ENCODE data around the gene TAGLN2.

GRCh38 chr1:159937054-159937750 is 11.9 kb upstream of the TAGLN2 start:
- TF ChIP-seq LARP7 (IDR thresholded peaks at IDR 0.05): no peak
- no peak for TF ChIP-seq ZNF12 (CRISPR knock-in tag; IDR thresholded peaks at IDR 0.05)
- TF ChIP-seq HDAC6 (IDR thresholded peaks at IDR 0.05; ENCODE audit: low read depth, low read length): no peak
- no peak for TF ChIP-seq NFXL1 (CRISPR knock-in tag; IDR thresholded peaks at IDR 0.05)
- no peak for TF ChIP-seq ZNF133 (CRISPR knock-in tag; IDR thresholded peaks at IDR 0.05)
- TF ChIP-seq PKNOX1 (IDR thresholded peaks at IDR 0.05): no peak
- TF ChIP-seq SREBF2 (CRISPR knock-in tag; IDR thresholded peaks at IDR 0.05): no peak
- TF ChIP-seq NRF1 (conservative IDR thresholded peaks at IDR 0.05 in 1 of 2, IDR thresholded peaks at IDR 0.05 in 1 of 2): no peak
- no peak for TF ChIP-seq BMI1 (IDR thresholded peaks at IDR 0.05; ENCODE audit: low read length)
- no peak for TF ChIP-seq CTCF (IDR thresholded peaks at IDR 0.05 in 2 of 3, conservative IDR thresholded peaks at IDR 0.05 in 1 of 3; ENCODE audit: insufficient read depth in 2 of 3, low read depth in 1 of 3, low read length in 3 of 3)
- no peak for TF ChIP-seq MXI1 (IDR thresholded peaks at IDR 0.05; ENCODE audit: low read depth, low read length)
